MCF 10A (cell line): Measurements from ENCODE around the gene HBE1. TPM values are rescaled to one million over a fixed set of nuclear protein-coding genes. Genes with fewer than 3 reads are reported as not detected.
"Not testable (repeated sequence)": the region's sequence is repeated elsewhere in the genome, so short reads cannot be mapped to it uniquely, and the experiment has no call there.

Source experiments
- BruUV-seq: library from RNA; stranded (reverse); fragments of 400-500 nt; replicated peaks from 2 replicates; lab custom pipeline; 2021; lab: Mats Ljungman, UMichigan
- CTCF ChIA-PET: fragments of 300-600 bp; sonication (Branson Sonifier 250); formaldehyde crosslinking; extraction: SDS; loops from one replicate; lab custom pipeline; 2021; ENCODE audit warnings: antibody characterized with exemption, inconsistent platforms; lab: Yijun Ruan, JAX
- POLR2A ChIA-PET: fragments of 300-600, 350-650 bp; sonication (Branson Sonifier 250); formaldehyde crosslinking; extraction: SDS; loops from one replicate; lab custom pipeline; 2020; ENCODE audit warnings: antibody characterized with exemption, inconsistent platforms; lab: Yijun Ruan, JAX
- DNase-seq: peaks from one replicate; pipeline ENCODE4 v3.0.0-alpha.2; 2018; ENCODE audit not compliant: unreplicated experiment
- H3K27ac Mint-ChIP-seq: one replicate; pipeline ENCODE4 v1.8.0; 2022; ENCODE audit warnings: mild to moderate bottlenecking, low read depth, mixed read lengths; ENCODE audit not compliant: unreplicated experiment
- H3K27me3 Mint-ChIP-seq: one replicate; pipeline ENCODE4 v1.8.0; 2022; ENCODE audit warnings: mixed read lengths; ENCODE audit not compliant: insufficient read depth, unreplicated experiment
- H3K36me3 Mint-ChIP-seq: one replicate; pipeline ENCODE4 v1.8.0; 2022; ENCODE audit warnings: mild to moderate bottlenecking, moderate library complexity, mixed read lengths; ENCODE audit not compliant: insufficient read depth, unreplicated experiment
- H3K4me1 Mint-ChIP-seq: one replicate; pipeline ENCODE4 v1.8.0; 2022; ENCODE audit warnings: mixed read lengths; ENCODE audit not compliant: insufficient read depth, unreplicated experiment
- H3K4me3 Mint-ChIP-seq: one replicate; pipeline ENCODE4 v1.8.0; 2022; ENCODE audit warnings: mild to moderate bottlenecking, moderate library complexity, mixed read lengths; ENCODE audit not compliant: unreplicated experiment
- H3K9me3 Mint-ChIP-seq: one replicate; pipeline ENCODE4 v1.8.0; 2022; ENCODE audit warnings: mixed read lengths; ENCODE audit not compliant: unreplicated experiment
- CTCF ChIP-seq: fragments of 200-600 bp; IDR thresholded peaks from one replicate; pipeline ENCODE4 v1.8.0; 2022; ENCODE audit warnings: antibody characterized with exemption, mild to moderate bottlenecking; ENCODE audit not compliant: unreplicated experiment
- intact Hi-C: fragments of 100-400 bp; cut with micrococcal nuclease; formaldehyde crosslinking; loops from 2 replicates; pipeline ENCODE4 v1.14.1; 2022
- total RNA-seq: library from RNA; stranded (reverse); gene quantifications from 2 replicates; pipeline ENCODE4 v1.2.3, GENCODE V29; 2022

The HBE1 gene
- total RNA-seq, 1 experiment from 2014 or later, result not detected

DNA sequence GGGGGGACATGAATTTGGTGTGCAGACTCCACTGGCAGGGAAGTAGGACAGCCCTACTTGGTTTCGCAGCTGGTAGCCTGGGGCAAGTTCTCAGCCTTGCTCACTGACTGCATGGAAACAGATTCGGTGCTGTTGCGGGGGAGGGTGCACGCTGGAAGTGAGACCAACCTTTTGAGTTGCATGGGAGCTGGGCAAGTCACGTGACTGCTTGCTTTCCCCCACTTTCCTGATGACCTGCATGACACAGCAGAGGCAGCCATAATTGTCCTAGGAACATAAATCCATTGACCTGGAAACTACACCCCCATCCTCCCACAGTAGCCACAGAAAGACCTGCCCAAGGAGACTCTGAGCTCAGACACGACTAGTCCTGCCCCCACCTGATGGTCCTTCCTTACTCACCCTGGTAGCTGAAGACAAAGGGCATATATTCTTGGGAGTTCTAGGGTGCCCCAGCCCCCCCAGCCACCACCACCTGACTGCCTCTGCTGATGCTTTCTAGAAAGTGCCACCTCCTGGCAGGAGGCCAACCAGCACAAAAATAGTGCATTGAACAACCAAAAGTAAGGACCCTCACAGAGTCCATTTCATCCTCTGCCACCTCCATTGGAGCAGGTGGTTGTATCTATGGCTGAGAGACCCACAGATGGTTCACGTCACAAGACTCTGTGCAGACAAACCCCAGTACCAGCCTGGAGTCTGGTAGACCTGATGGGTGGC is 11.0 kb downstream of the HBE1 start:
- H3K9me3 Mint-ChIP-seq, result no peaks in the 10 kb centered on the region
- H3K36me3 Mint-ChIP-seq, result no peaks in the 10 kb centered on the region
- peaks cover 17% of the 10 kb centered on the region for H3K27me3 Mint-ChIP-seq
- CTCF ChIA-PET, result no interaction called here
- DNase-seq, result peak; percentile 13
- H3K4me1 Mint-ChIP-seq, result peaks cover 10% of the 10 kb centered on the region
- intact Hi-C loops, result no loop called here
- TF ChIP-seq CTCF, result no peak
- no TSS peak for BruUV-seq
- no peak overlapping the region for H3K27ac Mint-ChIP-seq
- POLR2A ChIA-PET, result no interaction called here
- H3K4me3 Mint-ChIP-seq, result no peak overlapping the region

DNA sequence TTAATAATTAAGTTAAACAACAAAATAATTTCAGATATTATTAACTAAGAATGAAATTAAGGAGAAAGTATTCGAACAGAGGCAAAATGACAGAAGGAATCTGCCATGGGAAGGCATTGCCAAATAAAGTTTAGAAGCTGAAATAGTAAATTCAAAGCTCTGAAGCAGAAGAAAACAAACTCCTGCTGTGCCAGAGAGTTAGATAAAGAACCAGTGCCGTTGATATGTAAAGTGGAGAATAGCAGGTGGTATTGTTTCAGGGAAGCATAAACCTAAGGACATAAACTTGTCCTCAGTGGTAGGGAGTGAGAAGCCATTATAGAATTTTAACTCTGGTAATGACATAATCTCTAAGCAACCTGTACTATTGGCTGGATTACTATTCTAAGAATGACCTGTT is 12.4 kb downstream of the HBE1 start:
- H3K27me3 Mint-ChIP-seq, result peaks cover 14% of the 10 kb centered on the region
- no peaks in the 10 kb centered on the region for H3K36me3 Mint-ChIP-seq
- no peak overlapping the region for H3K4me3 Mint-ChIP-seq
- POLR2A ChIA-PET, result no interaction called here
- CTCF ChIA-PET, result no interaction called here
- DNase-seq, result no peak
- intact Hi-C loops, result no loop called here
- no TSS peak for BruUV-seq
- TF ChIP-seq CTCF, result no peak
- H3K4me1 Mint-ChIP-seq, result peaks cover 10% of the 10 kb centered on the region
- H3K27ac Mint-ChIP-seq, result no peak overlapping the region
- H3K9me3 Mint-ChIP-seq, result no peaks in the 10 kb centered on the region

- BruUV-seq, CTCF ChIA-PET, POLR2A ChIA-PET: not testable (repeated sequence)
Measured at GRCh38 chr11:5254646-5255413, 14.9 kb downstream of the HBE1 start, which contains the start of gene HBG2. TSS of gene HBG2 (minus strand) at chr11:5254781. CDS start at chr11:5254728, 53 bp downstream.

GRCh38 chr11:5254023-5254422 is 15.7 kb downstream of the HBE1 start:
- BruUV-seq, result not testable (repeated sequence)

More at GRCh38 chr11:5254646-5255413, 14.9 kb downstream of the HBE1 start, which contains the start of gene HBG2:
- Mint-ChIP-seq H3K4me1 (peaks cover 15% of the 10 kb centered on the region), H3K27me3 (peaks cover 20% of the 10 kb centered on the region)
- H3K9me3 Mint-ChIP-seq, intact Hi-C loops, H3K36me3 Mint-ChIP-seq, H3K4me3 Mint-ChIP-seq, H3K27ac Mint-ChIP-seq: not testable (repeated sequence)
- peak; percentile 21 for DNase-seq

DNA sequence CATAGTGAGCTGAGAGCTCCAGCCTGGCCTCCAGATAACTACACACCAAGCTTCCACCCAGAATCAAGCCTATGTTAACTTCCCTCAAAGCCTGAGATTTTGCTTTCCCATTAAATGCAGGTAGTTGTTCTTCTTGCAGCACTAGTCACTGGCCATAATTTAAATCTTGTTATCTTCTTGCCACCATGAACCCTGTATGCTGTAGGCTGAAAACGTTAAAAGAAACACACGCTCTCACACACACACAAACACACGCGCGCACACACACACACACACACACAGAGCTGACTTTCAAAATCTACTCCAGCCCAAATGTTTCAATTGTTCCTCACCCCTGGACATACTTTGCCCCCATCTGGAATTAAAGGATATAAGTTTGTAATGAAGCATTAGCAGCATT is 16.3 kb downstream of the HBE1 start:
- H3K4me1 Mint-ChIP-seq, result peaks cover 16% of the 10 kb centered on the region
- H3K27ac Mint-ChIP-seq, DNase-seq, intact Hi-C loops, BruUV-seq, H3K9me3 Mint-ChIP-seq, H3K36me3 Mint-ChIP-seq, POLR2A ChIA-PET, CTCF ChIA-PET, H3K4me3 Mint-ChIP-seq: not testable (repeated sequence)
- peaks cover 20% of the 10 kb centered on the region for H3K27me3 Mint-ChIP-seq

More at GRCh38 chr11:5254023-5254422, 15.7 kb downstream of the HBE1 start:
- POLR2A ChIA-PET, H3K4me3 Mint-ChIP-seq, H3K9me3 Mint-ChIP-seq, CTCF ChIA-PET, DNase-seq, H3K27ac Mint-ChIP-seq, intact Hi-C loops, H3K36me3 Mint-ChIP-seq: not testable (repeated sequence)
- H3K4me1 Mint-ChIP-seq, result peaks cover 16% of the 10 kb centered on the region
- H3K27me3 Mint-ChIP-seq, result peaks cover 20% of the 10 kb centered on the region
